OCI-LY1 (cell line): ENCODE results near the gene TMEM184A.

Source experiments
- EZH2 ChIP-seq: fragments of 200-600 bp; sonication (generic), shearing (Covaris generic); IDR thresholded peaks from 2 replicates; pipeline ENCODE4 v1.8.0; 2017; ENCODE audit warnings: borderline replicate concordance, mixed run types, mild to moderate bottlenecking, antibody characterized with exemption, low read length, moderate library complexity, mixed read lengths
- TF ChIP-seq, protein P1 (sequence below): fragments of 200-600 bp; sonication (generic), shearing (Covaris generic); IDR thresholded peaks from 2 replicates; pipeline ENCODE4 v1.5.1; 2017; ENCODE audit warnings: mild to moderate bottlenecking, antibody characterized with exemption, low read length, moderate library complexity, mixed read lengths

DNA sequence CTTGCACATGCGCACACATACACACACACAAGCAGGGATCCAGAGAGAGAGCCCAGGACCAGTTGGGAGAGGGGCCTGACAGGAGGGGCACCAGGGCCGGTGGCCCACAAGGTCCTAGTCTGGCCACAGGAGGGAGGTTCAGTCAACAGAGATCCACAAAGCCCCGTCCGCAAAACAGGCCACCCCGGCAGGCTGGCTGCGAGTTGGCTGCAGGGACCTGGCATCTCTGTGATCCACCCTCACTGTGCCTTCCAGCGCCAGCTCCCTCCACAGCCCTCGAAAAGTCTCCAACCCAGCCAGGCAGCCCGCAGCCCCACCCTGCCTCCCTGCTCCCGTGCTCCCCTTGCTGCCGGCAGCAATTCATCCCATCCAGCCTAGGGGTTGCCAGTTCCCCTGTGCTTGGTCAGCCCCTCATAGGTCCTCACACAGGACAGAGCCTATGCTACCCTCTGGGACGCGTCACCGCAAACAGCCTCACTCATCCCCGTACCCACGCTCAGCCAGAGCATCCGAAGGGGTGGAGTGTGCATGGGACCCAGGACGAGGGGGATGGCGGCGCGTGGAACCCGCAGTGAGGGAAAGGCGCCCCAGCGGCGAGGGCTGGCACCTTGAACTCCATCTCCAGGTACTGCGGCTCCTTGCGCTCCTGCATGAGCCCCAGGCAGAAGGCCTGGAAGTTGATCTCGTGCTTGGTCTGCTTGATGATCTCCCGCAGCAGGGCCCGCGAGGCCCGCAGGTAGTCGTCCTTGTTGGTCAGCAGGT lies 59.3 kb downstream of the TMEM184A start:
- TF ChIP-seq, protein P1, sequence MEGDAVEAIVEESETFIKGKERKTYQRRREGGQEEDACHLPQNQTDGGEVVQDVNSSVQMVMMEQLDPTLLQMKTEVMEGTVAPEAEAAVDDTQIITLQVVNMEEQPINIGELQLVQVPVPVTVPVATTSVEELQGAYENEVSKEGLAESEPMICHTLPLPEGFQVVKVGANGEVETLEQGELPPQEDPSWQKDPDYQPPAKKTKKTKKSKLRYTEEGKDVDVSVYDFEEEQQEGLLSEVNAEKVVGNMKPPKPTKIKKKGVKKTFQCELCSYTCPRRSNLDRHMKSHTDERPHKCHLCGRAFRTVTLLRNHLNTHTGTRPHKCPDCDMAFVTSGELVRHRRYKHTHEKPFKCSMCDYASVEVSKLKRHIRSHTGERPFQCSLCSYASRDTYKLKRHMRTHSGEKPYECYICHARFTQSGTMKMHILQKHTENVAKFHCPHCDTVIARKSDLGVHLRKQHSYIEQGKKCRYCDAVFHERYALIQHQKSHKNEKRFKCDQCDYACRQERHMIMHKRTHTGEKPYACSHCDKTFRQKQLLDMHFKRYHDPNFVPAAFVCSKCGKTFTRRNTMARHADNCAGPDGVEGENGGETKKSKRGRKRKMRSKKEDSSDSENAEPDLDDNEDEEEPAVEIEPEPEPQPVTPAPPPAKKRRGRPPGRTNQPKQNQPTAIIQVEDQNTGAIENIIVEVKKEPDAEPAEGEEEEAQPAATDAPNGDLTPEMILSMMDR: no peak
- TF ChIP-seq EZH2: no peak
